Measurements from ENCODE around the gene SHTN1.

The SHTN1 gene

GRCh38 chr10:116882639-116883038 lies 122.3 kb downstream of the SHTN1 start:
- POLR2A ChIA-PET: no interaction called here
- CTCF ChIA-PET: no interaction called here
- no peak for TF ChIP-seq NFRKB (IDR thresholded peaks at IDR 0.05)
- TF ChIP-seq PKNOX1 (IDR thresholded peaks at IDR 0.05): no peak
- TF ChIP-seq SP1 (IDR thresholded peaks at IDR 0.05): no peak
- no peak for TF ChIP-seq ZNF384 (IDR thresholded peaks at IDR 0.05)
- no peak for TF ChIP-seq FOXK2 (IDR thresholded peaks at IDR 0.05)
- TF ChIP-seq CTBP1 (IDR thresholded peaks at IDR 0.05; ENCODE audit: borderline replicate concordance): no peak
- no peak for TF ChIP-seq LEF1 (IDR thresholded peaks at IDR 0.05; ENCODE audit: borderline replicate concordance)
- no peak for TF ChIP-seq BHLHE40 (IDR thresholded peaks at IDR 0.05; ENCODE audit: borderline replicate concordance)
- no peak for TF ChIP-seq L3MBTL2 (conservative IDR thresholded peaks at IDR 0.05)
- no peak for TF ChIP-seq SUZ12 (IDR thresholded peaks at IDR 0.05)
- no peak for TF ChIP-seq FOXM1 (IDR thresholded peaks at IDR 0.05; ENCODE audit: borderline replicate concordance)
- no peak for TF ChIP-seq ARNT (IDR thresholded peaks at IDR 0.05)
- TF ChIP-seq HDGF (IDR thresholded peaks at IDR 0.05; ENCODE audit: borderline replicate concordance): no peak
- no peak for TF ChIP-seq TARDBP (IDR thresholded peaks at IDR 0.05)
- no peak for TF ChIP-seq ELF4 (IDR thresholded peaks at IDR 0.05)
- no peak for TF ChIP-seq FOXA1 (IDR thresholded peaks at IDR 0.05)
- DNase-seq (ENCODE audit: extremely low spot score): no peak

GRCh38 chr10:116880716-116881482 lies 124.1 kb downstream of the SHTN1 start:
- DNase-seq (ENCODE audit: extremely low spot score): no peak
- CTCF ChIA-PET: interaction anchor here (0.6 kb wide), 1 partner anchor 10 kb away, joined by 3 read pairs; no protein-coding TSS in a partner anchor
- POLR2A ChIA-PET: no interaction called here
- TF ChIP-seq BHLHE40 (IDR thresholded peaks at IDR 0.05; ENCODE audit: borderline replicate concordance): no peak
- TF ChIP-seq ZNF384 (IDR thresholded peaks at IDR 0.05): no peak
- TF ChIP-seq ELF4 (IDR thresholded peaks at IDR 0.05): no peak
- TF ChIP-seq FOXM1 (IDR thresholded peaks at IDR 0.05; ENCODE audit: borderline replicate concordance): no peak
- no peak for TF ChIP-seq ARNT (IDR thresholded peaks at IDR 0.05)

GRCh38 chr10:116879817-116880216 lies 125.2 kb downstream of the SHTN1 start:
- no peak for DNase-seq (ENCODE audit: extremely low spot score)
- POLR2A ChIA-PET: no interaction called here
- CTCF ChIA-PET: no interaction called here
- no peak for TF ChIP-seq FOXM1 (IDR thresholded peaks at IDR 0.05; ENCODE audit: borderline replicate concordance)
- TF ChIP-seq FOXA1 (IDR thresholded peaks at IDR 0.05): no peak
- no peak for TF ChIP-seq TARDBP (IDR thresholded peaks at IDR 0.05)
- TF ChIP-seq PKNOX1 (IDR thresholded peaks at IDR 0.05): no peak
- no peak for TF ChIP-seq BHLHE40 (IDR thresholded peaks at IDR 0.05; ENCODE audit: borderline replicate concordance)
- no peak for TF ChIP-seq ARNT (IDR thresholded peaks at IDR 0.05)
- TF ChIP-seq ELF4 (IDR thresholded peaks at IDR 0.05): no peak
- TF ChIP-seq ZNF384 (IDR thresholded peaks at IDR 0.05): no peak
- no peak for TF ChIP-seq LEF1 (IDR thresholded peaks at IDR 0.05; ENCODE audit: borderline replicate concordance)
- no peak for TF ChIP-seq SUZ12 (IDR thresholded peaks at IDR 0.05)
- no peak for TF ChIP-seq FOXK2 (IDR thresholded peaks at IDR 0.05)

- POLR2A ChIA-PET: no interaction called here
These were observed 126.9 kb downstream of the SHTN1 start for GRCh38 chr10:116878123-116878522.

GRCh38 chr10:116877391-116877790 lies 127.6 kb downstream of the SHTN1 start:
- CTCF ChIA-PET: no interaction called here
- POLR2A ChIA-PET: no interaction called here

More at GRCh38 chr10:116878123-116878522, 126.9 kb downstream of the SHTN1 start:
- CTCF ChIA-PET: no interaction called here
- no peak for DNase-seq (ENCODE audit: extremely low spot score)
- TF ChIP-seq NFRKB (IDR thresholded peaks at IDR 0.05) (no peak), CTBP1 (IDR thresholded peaks at IDR 0.05; ENCODE audit: borderline replicate concordance) (no peak), L3MBTL2 (conservative IDR thresholded peaks at IDR 0.05) (no peak), TARDBP (IDR thresholded peaks at IDR 0.05) (no peak), ZNF384 (IDR thresholded peaks at IDR 0.05) (no peak), FOXK2 (IDR thresholded peaks at IDR 0.05) (no peak), SUZ12 (IDR thresholded peaks at IDR 0.05) (no peak), BHLHE40 (IDR thresholded peaks at IDR 0.05; ENCODE audit: borderline replicate concordance) (no peak), PKNOX1 (IDR thresholded peaks at IDR 0.05) (no peak), FOXA1 (IDR thresholded peaks at IDR 0.05) (no peak), ARNT (IDR thresholded peaks at IDR 0.05) (no peak), LEF1 (IDR thresholded peaks at IDR 0.05; ENCODE audit: borderline replicate concordance) (no peak), ELF4 (IDR thresholded peaks at IDR 0.05) (no peak), HDGF (IDR thresholded peaks at IDR 0.05; ENCODE audit: borderline replicate concordance) (no peak), SP1 (IDR thresholded peaks at IDR 0.05) (no peak), FOXM1 (IDR thresholded peaks at IDR 0.05; ENCODE audit: borderline replicate concordance) (no peak)

More at GRCh38 chr10:116877391-116877790, 127.6 kb downstream of the SHTN1 start:
- TF ChIP-seq SUZ12 (IDR thresholded peaks at IDR 0.05) (no peak), ZNF384 (IDR thresholded peaks at IDR 0.05) (no peak), L3MBTL2 (conservative IDR thresholded peaks at IDR 0.05) (no peak), ARNT (IDR thresholded peaks at IDR 0.05) (no peak), FOXA1 (IDR thresholded peaks at IDR 0.05) (no peak), CTBP1 (IDR thresholded peaks at IDR 0.05; ENCODE audit: borderline replicate concordance) (no peak), HDGF (IDR thresholded peaks at IDR 0.05; ENCODE audit: borderline replicate concordance) (no peak), SP1 (IDR thresholded peaks at IDR 0.05) (no peak), ELF4 (IDR thresholded peaks at IDR 0.05) (no peak), TARDBP (IDR thresholded peaks at IDR 0.05) (no peak), PKNOX1 (IDR thresholded peaks at IDR 0.05) (no peak), FOXK2 (IDR thresholded peaks at IDR 0.05) (no peak), NFRKB (IDR thresholded peaks at IDR 0.05) (no peak), BHLHE40 (IDR thresholded peaks at IDR 0.05; ENCODE audit: borderline replicate concordance) (no peak), LEF1 (IDR thresholded peaks at IDR 0.05; ENCODE audit: borderline replicate concordance) (no peak), FOXM1 (IDR thresholded peaks at IDR 0.05; ENCODE audit: borderline replicate concordance) (no peak)
- no peak for DNase-seq (ENCODE audit: extremely low spot score)
